Measurements from ENCODE around the gene GAL3ST2.

- TF ChIP-seq, protein P1, sequence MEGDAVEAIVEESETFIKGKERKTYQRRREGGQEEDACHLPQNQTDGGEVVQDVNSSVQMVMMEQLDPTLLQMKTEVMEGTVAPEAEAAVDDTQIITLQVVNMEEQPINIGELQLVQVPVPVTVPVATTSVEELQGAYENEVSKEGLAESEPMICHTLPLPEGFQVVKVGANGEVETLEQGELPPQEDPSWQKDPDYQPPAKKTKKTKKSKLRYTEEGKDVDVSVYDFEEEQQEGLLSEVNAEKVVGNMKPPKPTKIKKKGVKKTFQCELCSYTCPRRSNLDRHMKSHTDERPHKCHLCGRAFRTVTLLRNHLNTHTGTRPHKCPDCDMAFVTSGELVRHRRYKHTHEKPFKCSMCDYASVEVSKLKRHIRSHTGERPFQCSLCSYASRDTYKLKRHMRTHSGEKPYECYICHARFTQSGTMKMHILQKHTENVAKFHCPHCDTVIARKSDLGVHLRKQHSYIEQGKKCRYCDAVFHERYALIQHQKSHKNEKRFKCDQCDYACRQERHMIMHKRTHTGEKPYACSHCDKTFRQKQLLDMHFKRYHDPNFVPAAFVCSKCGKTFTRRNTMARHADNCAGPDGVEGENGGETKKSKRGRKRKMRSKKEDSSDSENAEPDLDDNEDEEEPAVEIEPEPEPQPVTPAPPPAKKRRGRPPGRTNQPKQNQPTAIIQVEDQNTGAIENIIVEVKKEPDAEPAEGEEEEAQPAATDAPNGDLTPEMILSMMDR (conservative IDR thresholded peaks at IDR 0.05; ENCODE audit: low read length): no peak
- TF ChIP-seq EZH2phosphoT487 (IDR thresholded peaks at IDR 0.05; ENCODE audit: borderline replicate concordance, low read depth, low read length): no peak
Observed at GRCh38 chr2:241798631-241799521, 22.3 kb downstream of the GAL3ST2 start.
